HL-60 (cell line): ENCODE results near the gene KSR2.

Source experiments
- DNase-seq, 2 experiments: peaks; one replicate each; pipeline ENCODE4 v3.0.0-alpha.2; 2010 to 2020; ENCODE audit warnings: low read depth in 1 of 2, low spot score in 1 of 2
- H3K27ac ChIP-seq: fragments of 250-450 bp; sonication (Bioruptor Pico); replicated peaks from 2 replicates; pipeline ENCODE4 v1.5.1; 2020; ENCODE audit warnings: mild to moderate bottlenecking, moderate library complexity
- H3K27me3 ChIP-seq: fragments of 250-450 bp; sonication (Bioruptor Pico); 2 replicates; pipeline ENCODE4 v1.5.1; 2021; ENCODE audit warnings: mild to moderate bottlenecking, moderate library complexity; ENCODE audit not compliant: insufficient read depth, poor library complexity, severe bottlenecking
- H3K4me3 ChIP-seq: replicated peaks from 2 replicates; pipeline ENCODE4 v1.5.1; 2011; ENCODE audit warnings: mild to moderate bottlenecking, control low read depth, low read length; ENCODE audit not compliant: insufficient read depth
- GABPA ChIP-seq: IDR thresholded peaks from 2 replicates; pipeline ENCODE4 v1.6.1; 2012; ENCODE audit warnings: low read depth
- POLR2AphosphoS5 ChIP-seq: IDR thresholded peaks from 2 replicates; pipeline ENCODE4 v1.6.1; 2012; ENCODE audit warnings: low read depth
- SPI1 ChIP-seq: IDR thresholded peaks from 2 replicates; pipeline ENCODE4 v1.6.1; 2012; ENCODE audit warnings: low read depth, mild to moderate bottlenecking, borderline replicate concordance
- TF ChIP-seq, protein P1 (sequence below): IDR thresholded peaks from one replicate; pipeline ENCODE4 v1.5.1; 2011; ENCODE audit warnings: low read length, control low read depth, inconsistent platforms; ENCODE audit not compliant: insufficient read depth
- TF ChIP-seq, protein P2 (sequence below): IDR thresholded peaks from 2 replicates; pipeline ENCODE4 v1.6.1; 2012; ENCODE audit warnings: low read depth; ENCODE audit not compliant: insufficient replicate concordance

Gene KSR2

GRCh38 chr12:117743761-117744160 is 225.0 kb downstream of the KSR2 start:
- H3K4me3 ChIP-seq, result no peak overlapping the region
- no peak for DNase-seq
- H3K27me3 ChIP-seq, result no peaks in the 10 kb centered on the region
- no peak overlapping the region for H3K27ac ChIP-seq
- TF ChIP-seq SPI1 (no peak), GABPA (no peak), POLR2AphosphoS5 (no peak)
- TF ChIP-seq, protein P1, sequence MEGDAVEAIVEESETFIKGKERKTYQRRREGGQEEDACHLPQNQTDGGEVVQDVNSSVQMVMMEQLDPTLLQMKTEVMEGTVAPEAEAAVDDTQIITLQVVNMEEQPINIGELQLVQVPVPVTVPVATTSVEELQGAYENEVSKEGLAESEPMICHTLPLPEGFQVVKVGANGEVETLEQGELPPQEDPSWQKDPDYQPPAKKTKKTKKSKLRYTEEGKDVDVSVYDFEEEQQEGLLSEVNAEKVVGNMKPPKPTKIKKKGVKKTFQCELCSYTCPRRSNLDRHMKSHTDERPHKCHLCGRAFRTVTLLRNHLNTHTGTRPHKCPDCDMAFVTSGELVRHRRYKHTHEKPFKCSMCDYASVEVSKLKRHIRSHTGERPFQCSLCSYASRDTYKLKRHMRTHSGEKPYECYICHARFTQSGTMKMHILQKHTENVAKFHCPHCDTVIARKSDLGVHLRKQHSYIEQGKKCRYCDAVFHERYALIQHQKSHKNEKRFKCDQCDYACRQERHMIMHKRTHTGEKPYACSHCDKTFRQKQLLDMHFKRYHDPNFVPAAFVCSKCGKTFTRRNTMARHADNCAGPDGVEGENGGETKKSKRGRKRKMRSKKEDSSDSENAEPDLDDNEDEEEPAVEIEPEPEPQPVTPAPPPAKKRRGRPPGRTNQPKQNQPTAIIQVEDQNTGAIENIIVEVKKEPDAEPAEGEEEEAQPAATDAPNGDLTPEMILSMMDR, result no peak
- TF ChIP-seq, protein P2, sequence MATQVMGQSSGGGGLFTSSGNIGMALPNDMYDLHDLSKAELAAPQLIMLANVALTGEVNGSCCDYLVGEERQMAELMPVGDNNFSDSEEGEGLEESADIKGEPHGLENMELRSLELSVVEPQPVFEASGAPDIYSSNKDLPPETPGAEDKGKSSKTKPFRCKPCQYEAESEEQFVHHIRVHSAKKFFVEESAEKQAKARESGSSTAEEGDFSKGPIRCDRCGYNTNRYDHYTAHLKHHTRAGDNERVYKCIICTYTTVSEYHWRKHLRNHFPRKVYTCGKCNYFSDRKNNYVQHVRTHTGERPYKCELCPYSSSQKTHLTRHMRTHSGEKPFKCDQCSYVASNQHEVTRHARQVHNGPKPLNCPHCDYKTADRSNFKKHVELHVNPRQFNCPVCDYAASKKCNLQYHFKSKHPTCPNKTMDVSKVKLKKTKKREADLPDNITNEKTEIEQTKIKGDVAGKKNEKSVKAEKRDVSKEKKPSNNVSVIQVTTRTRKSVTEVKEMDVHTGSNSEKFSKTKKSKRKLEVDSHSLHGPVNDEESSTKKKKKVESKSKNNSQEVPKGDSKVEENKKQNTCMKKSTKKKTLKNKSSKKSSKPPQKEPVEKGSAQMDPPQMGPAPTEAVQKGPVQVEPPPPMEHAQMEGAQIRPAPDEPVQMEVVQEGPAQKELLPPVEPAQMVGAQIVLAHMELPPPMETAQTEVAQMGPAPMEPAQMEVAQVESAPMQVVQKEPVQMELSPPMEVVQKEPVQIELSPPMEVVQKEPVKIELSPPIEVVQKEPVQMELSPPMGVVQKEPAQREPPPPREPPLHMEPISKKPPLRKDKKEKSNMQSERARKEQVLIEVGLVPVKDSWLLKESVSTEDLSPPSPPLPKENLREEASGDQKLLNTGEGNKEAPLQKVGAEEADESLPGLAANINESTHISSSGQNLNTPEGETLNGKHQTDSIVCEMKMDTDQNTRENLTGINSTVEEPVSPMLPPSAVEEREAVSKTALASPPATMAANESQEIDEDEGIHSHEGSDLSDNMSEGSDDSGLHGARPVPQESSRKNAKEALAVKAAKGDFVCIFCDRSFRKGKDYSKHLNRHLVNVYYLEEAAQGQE, result no peak

DNA sequence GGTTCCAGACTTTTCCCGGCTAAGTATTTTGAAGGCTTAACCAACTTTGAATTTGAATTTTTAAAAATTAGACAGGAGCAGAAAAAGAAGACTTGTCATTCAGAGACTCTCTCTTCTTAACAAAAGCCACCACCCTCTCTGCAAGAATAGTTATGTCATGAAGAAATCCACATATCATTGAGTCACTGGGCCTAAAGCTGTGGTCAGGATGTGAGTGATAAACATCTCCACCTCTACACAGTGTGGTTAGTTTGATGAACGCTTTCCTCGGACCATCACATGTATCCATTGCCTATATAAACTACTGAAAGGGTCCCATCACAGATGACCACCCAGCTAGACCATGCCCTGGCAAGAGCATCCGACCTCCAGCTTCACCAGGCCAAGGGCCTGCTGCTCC is 226.1 kb downstream of the KSR2 start:
- Histone ChIP-seq H3K27ac (no peak overlapping the region), H3K4me3 (no peak overlapping the region), H3K27me3 (no peaks in the 10 kb centered on the region)
- no peak for DNase-seq
- TF ChIP-seq, protein P1, result no peak
- no peak for TF ChIP-seq POLR2AphosphoS5
- no peak for TF ChIP-seq SPI1
- TF ChIP-seq, protein P2, result no peak
- TF ChIP-seq GABPA, result no peak

GRCh38 chr12:117738233-117738632 is 230.6 kb downstream of the KSR2 start:
- no peak for TF ChIP-seq GABPA
- no peak for TF ChIP-seq SPI1
- TF ChIP-seq, protein P2, result no peak
- TF ChIP-seq, protein P1, result no peak
- TF ChIP-seq POLR2AphosphoS5, result no peak
- no peak for DNase-seq
- Histone ChIP-seq H3K27ac (no peak overlapping the region), H3K27me3 (no peaks in the 10 kb centered on the region), H3K4me3 (no peak overlapping the region)
